ENCODE results near the gene CACNG4.

CACNG4 gene

DNA sequence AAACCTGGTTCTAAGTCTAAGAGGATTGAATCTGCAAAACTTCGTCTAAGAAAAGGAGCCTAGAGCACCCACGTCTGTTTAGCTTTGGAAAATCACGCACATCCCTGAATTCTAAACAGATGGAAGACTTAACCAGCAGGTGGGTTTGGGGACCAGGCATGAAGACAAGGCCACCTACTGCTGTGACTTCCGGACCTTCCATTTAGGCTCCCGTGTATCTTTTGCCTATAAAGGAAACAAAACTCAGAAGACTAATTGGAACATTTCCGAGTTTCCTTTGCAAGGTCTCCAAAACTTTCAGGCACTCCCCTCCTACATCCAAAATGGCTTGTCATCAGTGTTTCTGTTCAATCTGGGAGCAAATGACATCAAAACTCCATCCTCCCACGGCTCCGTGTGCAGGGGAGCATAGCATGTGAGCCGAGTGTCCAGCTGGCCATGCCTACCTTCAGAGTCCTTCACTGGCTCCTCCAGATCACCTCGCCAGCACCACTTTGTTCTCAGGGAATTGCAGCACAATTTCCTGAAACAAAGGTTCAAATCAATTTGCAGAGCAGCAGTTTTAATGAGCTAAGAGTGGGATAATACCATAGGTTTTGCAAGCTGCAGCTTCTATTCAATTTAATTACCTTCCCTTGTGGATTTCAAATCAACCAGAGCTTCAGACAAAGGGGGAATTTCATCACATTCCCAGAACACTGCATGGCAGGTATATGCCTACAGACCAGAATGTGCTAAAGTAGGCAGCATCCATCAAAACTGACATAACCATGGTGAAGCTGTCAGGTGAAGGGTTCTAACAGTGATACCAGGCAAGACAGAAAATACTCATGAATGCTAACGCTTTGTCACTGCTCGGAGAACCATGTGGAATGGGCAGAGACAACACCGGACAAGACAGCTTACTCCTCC is 103.3 kb downstream of the CACNG4 start:
- DNase-seq, result no peak

DNA sequence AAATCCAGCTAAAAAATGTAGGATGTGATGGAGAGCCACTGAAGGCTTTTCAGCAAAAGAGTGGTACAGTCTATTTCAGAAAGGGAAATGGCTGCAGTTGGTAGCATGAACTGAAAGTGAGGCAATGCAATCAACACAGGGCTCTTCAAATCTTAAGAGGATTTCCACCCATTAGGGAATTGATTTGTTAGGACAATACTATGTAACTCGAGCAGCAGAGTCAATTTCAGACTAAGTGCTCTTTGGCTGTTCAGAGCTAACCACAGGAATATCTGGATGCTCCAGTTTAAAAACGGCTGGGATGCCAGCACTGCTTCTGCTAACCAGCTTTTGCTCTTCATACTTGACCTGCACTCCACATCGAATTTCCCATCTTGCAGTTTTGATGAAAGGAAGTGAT is 104.5 kb downstream of the CACNG4 start:
- DNase-seq, result peak; percentile 66

DNA sequence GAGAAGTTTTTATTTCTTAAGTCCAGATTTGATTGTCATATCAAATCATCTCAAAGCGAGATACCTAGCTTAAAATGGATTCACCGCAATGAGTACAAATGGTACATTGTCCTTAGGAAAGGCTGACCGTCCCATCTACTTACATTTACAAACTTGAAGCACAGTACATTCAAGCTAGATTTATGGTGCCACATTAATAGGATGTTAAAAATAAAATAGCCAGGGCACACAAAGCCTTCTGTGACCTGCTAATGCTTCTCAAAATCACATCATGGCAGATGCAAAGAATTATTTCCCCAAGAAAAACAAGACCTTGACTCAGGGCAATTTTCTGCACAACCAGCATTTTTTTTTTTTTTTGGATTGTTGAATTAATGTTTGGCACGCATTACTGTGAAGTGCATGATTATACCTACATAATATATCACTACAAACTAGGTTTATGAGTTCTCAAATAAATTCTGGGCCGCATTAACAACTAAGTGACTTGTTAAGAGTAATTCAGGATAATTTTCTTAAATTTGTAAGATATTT is 105.2 kb downstream of the CACNG4 start:
- no peak for DNase-seq

DNA sequence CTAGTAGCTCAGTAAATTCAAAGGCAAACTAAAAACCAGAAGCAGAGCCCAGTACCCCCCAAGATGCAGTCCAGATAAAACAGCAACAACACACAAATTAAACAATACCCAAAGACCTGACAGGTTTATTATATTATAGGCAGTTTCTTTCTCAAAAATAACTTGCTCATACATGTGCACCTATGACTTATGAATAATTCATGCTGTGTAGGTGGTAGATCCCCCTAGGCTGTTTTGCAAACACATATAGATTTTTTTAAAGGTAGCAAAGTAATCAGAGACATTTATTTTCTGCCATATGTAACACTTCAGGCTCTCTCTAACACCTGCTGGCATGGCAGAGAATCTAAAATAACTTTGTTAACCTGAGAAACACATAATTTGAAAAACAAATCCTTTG is 107.1 kb downstream of the CACNG4 start:
- no peak for DNase-seq

DNA sequence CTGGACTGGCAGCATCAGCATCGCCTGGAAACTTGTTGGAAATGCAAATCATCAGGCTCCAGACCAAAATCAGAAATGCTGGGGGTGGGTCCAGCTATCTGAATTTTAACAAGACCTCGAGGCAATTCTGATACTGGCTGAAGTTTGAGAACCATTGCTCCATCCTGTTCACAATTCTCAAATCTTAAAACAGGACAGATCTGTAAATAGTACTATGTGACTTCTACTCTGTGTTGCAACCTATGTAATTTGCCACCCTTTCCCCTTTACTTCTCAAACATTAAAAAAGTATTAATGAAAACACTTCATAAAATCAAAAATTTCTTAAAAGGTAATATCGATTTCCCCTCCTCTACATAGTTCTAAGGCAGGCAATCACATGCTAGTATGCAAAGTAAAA is 108.4 kb downstream of the CACNG4 start:
- no peak for DNase-seq

DNA sequence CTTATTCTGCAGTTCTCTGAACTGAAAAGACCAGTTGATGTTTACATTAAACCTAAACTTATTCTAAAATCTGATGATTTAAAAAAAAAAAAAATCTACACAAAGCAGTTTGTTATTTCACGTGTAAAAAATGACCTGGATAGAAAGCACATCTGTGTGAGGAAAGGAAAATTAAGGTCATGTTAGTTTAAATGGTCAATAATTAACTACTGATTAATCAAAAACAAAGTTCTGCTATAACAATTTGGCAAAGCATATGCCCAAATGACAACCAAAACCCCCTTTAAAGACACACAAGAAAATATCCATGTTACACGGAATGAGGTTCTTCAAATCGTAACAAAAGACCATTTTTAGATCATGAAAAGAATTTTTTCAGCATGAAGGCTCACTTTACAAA is 110.3 kb downstream of the CACNG4 start:
- DNase-seq, result no peak

DNA sequence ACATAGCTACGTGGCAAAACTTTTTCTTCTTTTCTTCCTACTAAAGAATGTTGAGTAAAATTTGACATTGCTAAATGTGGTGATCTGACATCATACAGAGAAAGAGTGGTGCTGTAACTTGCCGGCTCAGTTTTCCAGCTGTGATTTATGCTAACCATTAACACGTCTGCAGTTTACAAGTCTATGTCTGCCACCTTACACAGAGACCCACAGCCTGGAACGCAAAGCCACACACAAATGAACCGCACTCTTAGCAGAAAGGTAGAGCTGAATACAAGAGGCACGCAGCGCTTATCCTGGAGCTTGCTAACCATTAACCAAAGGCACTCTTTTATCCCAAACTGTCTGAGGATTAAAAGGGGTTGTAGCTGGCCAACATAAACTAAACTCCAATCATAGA is 111.8 kb downstream of the CACNG4 start:
- no peak for DNase-seq

DNA sequence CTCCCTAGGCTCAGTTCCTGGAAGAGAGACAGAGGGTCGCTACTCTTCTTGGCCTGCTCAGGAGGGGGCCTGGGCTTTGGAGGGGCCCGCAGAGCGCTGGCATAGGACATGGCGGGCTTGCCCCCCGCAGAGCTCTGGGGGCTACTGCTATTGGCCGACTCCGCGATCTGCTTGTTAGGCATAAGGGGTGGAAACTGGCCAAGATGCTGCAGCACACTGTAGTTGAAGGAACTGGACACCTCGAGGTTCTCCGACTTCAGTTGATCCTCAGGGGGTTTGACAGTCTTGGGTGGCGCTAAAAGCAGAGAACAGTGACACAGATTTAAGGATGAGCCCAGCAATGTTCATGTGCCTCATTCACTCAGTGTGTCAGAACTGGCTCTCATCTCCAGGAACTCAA is 113.8 kb downstream of the CACNG4 start:
- DNase-seq, result no peak

DNA sequence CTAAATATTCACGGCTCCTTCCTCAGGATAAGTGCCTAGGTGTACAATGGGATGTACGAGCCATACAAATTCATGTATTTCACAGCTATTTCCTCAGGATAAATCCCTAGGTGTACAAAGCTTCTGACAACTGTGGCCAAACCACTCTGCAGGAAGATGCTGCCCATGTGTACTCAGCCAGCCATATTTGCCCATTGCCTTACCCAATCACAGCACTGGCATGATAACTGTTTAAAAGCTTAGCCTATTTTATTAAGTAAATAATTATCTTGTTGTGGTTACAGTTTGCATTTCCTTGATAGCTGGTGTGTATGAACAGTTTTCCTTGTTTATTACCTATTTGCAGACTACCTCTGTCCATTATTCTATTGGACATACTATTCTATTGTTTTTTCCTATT is 115.0 kb downstream of the CACNG4 start:
- no peak for DNase-seq

DNA sequence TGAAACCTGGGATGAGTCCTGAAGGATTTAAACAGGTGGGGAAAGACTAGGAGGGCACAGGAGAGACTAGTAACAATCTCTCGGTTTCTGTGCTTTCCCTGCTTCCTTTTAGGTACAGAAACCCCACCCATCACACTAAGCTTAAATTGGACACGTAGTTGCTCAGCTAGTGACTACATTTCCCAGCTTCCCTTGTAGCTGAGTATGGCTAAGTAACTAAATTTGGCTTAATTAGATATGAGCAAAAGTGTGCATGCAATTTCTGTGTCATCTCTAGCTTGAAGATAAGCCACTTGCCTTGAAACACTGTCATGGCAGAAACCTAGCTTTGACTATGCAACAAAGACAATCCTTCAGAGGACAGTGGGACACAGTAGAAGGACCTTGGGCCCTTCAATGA is 116.3 kb downstream of the CACNG4 start:
- DNase-seq, result no peak

DNA sequence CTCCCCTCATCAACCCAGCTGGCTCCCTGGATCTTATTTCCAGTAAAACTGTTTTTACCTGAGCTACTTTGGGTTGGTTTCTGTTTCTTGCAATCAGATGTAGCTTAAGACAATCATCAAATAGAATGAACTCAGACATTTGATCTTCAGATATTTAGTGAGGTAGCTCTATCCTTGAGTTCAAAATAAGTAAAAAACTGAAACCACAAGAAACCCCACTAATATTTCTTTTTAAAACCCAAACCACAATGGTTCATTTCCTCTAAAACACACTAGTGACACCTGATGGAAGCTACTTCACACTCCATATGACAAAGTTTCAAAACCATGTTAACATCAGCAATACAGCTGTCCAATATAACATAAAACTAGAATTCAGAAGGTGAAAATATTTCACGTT is 117.6 kb downstream of the CACNG4 start:
- no peak for DNase-seq
